Mesothelial cell of epicardium (in vitro differentiated cells): Measurements from ENCODE around the gene RAB3C. TPM values are rescaled to one million over a fixed set of nuclear protein-coding genes. Genes with fewer than 3 reads are reported as not detected.
"Not testable (repeated sequence)": the region's sequence is repeated elsewhere in the genome, so short reads cannot be mapped to it uniquely, and the experiment has no call there.

Source experiments
- DNase-seq, 2 experiments: peaks; one replicate each; pipeline ENCODE4 v3.0.0; 2021; ENCODE audit warnings: low spot score in 2 of 2; ENCODE audit not compliant: unreplicated experiment in 2 of 2
- H3K27ac Mint-ChIP-seq: 2 replicates; pipeline ENCODE4 v1.8.0; 2021; ENCODE audit warnings: mixed read lengths
- H3K27me3 Mint-ChIP-seq: 2 replicates; pipeline ENCODE4 v1.8.0; 2021; ENCODE audit warnings: low read depth, mixed read lengths
- H3K36me3 Mint-ChIP-seq: 2 replicates; pipeline ENCODE4 v1.8.0; 2021; ENCODE audit warnings: mixed read lengths
- H3K4me1 Mint-ChIP-seq: 2 replicates; pipeline ENCODE4 v1.8.0; 2021; ENCODE audit warnings: mixed read lengths
- H3K4me3 Mint-ChIP-seq: 2 replicates; pipeline ENCODE4 v1.8.0; 2021; ENCODE audit warnings: mild to moderate bottlenecking, moderate library complexity, mixed read lengths
- H3K9me3 Mint-ChIP-seq: 2 replicates; pipeline ENCODE4 v1.8.0; 2021; ENCODE audit warnings: mixed read lengths
- total RNA-seq: library from RNA; stranded (reverse); gene quantifications from 3 replicates; pipeline ENCODE4 v1.2.1, GENCODE V29; 2021
- TF ChIP-seq, protein P1 (sequence below): fragments of 200-600 bp; sonication (generic); IDR thresholded peaks from one replicate; pipeline ENCODE4 v1.5.0; 2021; ENCODE audit warnings: antibody characterized with exemption; ENCODE audit not compliant: unreplicated experiment

Gene RAB3C
- total RNA-seq, 1 donor from 2014 or later: 1.2 TPM

DNA sequence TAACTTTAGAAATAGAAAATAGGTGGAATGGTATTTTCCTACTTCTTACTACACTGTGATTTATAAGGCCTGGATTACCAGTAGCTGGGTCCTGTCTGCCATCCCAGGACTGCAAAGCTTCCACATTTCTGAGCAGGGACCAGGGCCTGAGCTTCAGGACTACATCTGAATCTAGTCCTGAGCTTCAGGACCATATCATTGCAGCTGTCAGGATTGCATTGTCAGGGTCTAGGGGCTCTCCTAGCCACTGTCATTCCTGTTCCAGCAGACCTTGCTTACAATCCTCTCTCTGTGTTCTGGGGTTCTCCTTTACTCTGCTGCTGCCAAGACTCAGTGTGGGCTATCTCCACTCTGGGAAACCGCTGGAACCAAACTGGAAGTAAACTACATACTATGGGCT, 16.3 kb downstream of the RAB3C start:
- peaks cover 29% of the 10 kb centered on the region for H3K9me3 Mint-ChIP-seq
- DNase-seq: no peak
- no peaks in the 10 kb centered on the region for H3K4me1 Mint-ChIP-seq
- H3K27ac Mint-ChIP-seq: no peak overlapping the region
- TF ChIP-seq, protein P1, sequence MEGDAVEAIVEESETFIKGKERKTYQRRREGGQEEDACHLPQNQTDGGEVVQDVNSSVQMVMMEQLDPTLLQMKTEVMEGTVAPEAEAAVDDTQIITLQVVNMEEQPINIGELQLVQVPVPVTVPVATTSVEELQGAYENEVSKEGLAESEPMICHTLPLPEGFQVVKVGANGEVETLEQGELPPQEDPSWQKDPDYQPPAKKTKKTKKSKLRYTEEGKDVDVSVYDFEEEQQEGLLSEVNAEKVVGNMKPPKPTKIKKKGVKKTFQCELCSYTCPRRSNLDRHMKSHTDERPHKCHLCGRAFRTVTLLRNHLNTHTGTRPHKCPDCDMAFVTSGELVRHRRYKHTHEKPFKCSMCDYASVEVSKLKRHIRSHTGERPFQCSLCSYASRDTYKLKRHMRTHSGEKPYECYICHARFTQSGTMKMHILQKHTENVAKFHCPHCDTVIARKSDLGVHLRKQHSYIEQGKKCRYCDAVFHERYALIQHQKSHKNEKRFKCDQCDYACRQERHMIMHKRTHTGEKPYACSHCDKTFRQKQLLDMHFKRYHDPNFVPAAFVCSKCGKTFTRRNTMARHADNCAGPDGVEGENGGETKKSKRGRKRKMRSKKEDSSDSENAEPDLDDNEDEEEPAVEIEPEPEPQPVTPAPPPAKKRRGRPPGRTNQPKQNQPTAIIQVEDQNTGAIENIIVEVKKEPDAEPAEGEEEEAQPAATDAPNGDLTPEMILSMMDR: no peak
- H3K27me3 Mint-ChIP-seq: peaks cover 4% of the 10 kb centered on the region
- no peaks in the 10 kb centered on the region for H3K36me3 Mint-ChIP-seq
- no peak overlapping the region for H3K4me3 Mint-ChIP-seq

DNA sequence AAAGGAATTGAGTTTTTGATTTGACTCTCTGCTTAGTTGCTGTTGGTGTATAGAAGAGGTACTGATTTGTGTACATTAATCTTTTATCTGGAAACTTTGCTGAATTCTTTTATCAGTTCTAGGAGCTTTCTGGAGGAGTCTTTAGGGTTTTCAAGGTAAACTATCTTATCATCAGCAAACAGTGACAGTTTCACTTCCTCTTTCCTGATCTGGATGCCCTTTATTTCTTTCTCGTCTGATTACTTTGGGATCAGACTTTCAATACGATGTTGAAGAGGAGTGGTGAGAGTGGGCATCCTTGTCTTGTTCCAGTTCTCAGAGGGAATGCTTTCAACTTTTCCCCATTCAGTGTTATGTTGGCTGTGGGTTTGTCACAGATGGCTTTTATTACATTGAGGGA, 17.7 kb downstream of the RAB3C start:
- H3K4me1 Mint-ChIP-seq, H3K36me3 Mint-ChIP-seq, DNase-seq: not testable (repeated sequence)

DNA sequence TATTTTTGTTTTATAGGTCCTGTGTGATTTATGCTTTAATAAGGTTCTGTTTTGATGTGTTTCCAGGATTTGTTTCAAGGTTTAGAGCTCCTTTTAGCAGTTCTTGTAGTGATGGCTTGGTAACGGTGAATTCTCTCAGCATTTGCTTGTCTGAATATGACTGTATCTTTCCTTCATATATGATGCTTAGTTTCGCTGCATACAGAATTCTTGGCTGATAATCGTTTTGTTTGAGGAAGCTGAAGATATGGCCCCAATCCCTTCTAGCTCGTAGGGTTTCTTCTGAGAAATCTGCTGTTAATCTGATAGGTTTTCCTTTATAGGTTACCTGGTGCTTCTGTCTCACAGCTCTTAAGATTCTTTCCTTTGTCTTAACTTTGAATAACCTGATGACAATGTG, 20.0 kb downstream of the RAB3C start:
- H3K36me3 Mint-ChIP-seq, H3K27ac Mint-ChIP-seq, H3K27me3 Mint-ChIP-seq, H3K4me3 Mint-ChIP-seq, H3K4me1 Mint-ChIP-seq, DNase-seq: not testable (repeated sequence)
- H3K9me3 Mint-ChIP-seq: peaks cover 45% of the 10 kb centered on the region

More for the DNA sequence above, 17.7 kb downstream of the RAB3C start:
- not testable (repeated sequence) for H3K4me3 Mint-ChIP-seq, H3K27ac Mint-ChIP-seq, H3K27me3 Mint-ChIP-seq
- peaks cover 37% of the 10 kb centered on the region for H3K9me3 Mint-ChIP-seq

GRCh38 chr5:58606064-58606463, 23.2 kb downstream of the RAB3C start:
- peaks cover 4% of the 10 kb centered on the region for H3K27me3 Mint-ChIP-seq
- peaks cover 66% of the 10 kb centered on the region for H3K9me3 Mint-ChIP-seq
- no peak for DNase-seq
- no peak overlapping the region for H3K27ac Mint-ChIP-seq
- no peaks in the 10 kb centered on the region for H3K4me1 Mint-ChIP-seq
- no peaks in the 10 kb centered on the region for H3K36me3 Mint-ChIP-seq
- TF ChIP-seq, protein P1: no peak
- no peak overlapping the region for H3K4me3 Mint-ChIP-seq

GRCh38 chr5:58615972-58616371, 33.1 kb downstream of the RAB3C start:
- H3K4me3 Mint-ChIP-seq: no peak overlapping the region
- no peaks in the 10 kb centered on the region for H3K4me1 Mint-ChIP-seq
- H3K36me3 Mint-ChIP-seq: no peaks in the 10 kb centered on the region
- DNase-seq: no peak
- no peak overlapping the region for H3K27ac Mint-ChIP-seq
- TF ChIP-seq, protein P1: no peak
- H3K27me3 Mint-ChIP-seq: peaks cover 8% of the 10 kb centered on the region
- H3K9me3 Mint-ChIP-seq: peaks cover 9% of the 10 kb centered on the region

GRCh38 chr5:58617241-58617640, 34.4 kb downstream of the RAB3C start:
- no peak for DNase-seq
- Mint-ChIP-seq H3K9me3 (no peaks in the 10 kb centered on the region), H3K27ac (no peak overlapping the region), H3K4me1 (no peaks in the 10 kb centered on the region), H3K36me3 (no peaks in the 10 kb centered on the region), H3K27me3 (peaks cover 8% of the 10 kb centered on the region), H3K4me3 (no peak overlapping the region)
- TF ChIP-seq, protein P1: no peak

GRCh38 chr5:58620336-58620735, 37.5 kb downstream of the RAB3C start:
- TF ChIP-seq, protein P1: no peak
- Mint-ChIP-seq H3K4me1 (peaks cover 6% of the 10 kb centered on the region), H3K9me3 (no peaks in the 10 kb centered on the region), H3K27ac (no peak overlapping the region), H3K4me3 (no peak overlapping the region), H3K27me3 (peaks cover 8% of the 10 kb centered on the region), H3K36me3 (no peaks in the 10 kb centered on the region)
- no peak for DNase-seq
